OCI-LY7 (cell line): ENCODE results near the gene UPF3B.

Source experiments
- CTCF ChIP-seq: fragments of 200-600 bp; sonication (generic); conservative IDR thresholded peaks from 2 replicates; pipeline ENCODE4 v1.5.1; 2014; ENCODE audit warnings: mild to moderate bottlenecking, antibody characterized with exemption, low read length, moderate library complexity, mixed read lengths
- EZH2phosphoT487 ChIP-seq: fragments of 200-600 bp; sonication (generic); IDR thresholded peaks from 2 replicates; pipeline ENCODE4 v1.6.1; 2018; ENCODE audit warnings: low read depth, borderline replicate concordance, mild to moderate bottlenecking, mixed run types, antibody characterized with exemption, low read length, moderate library complexity, mixed read lengths

GRCh38 chrX:119878740-119879139, 26.0 kb upstream of the UPF3B start:
- TF ChIP-seq CTCF = no peak
- TF ChIP-seq EZH2phosphoT487 = no peak
